PFSK-1 (cell line): ENCODE measurements around the gene CFAP61.

Experiments used
- FOXP2 ChIP-seq: optimal IDR thresholded peaks from 2 replicates; pipeline ENCODE3; 2011; ENCODE audit warnings: borderline replicate concordance, control low read depth, inconsistent platforms; ENCODE audit not compliant: insufficient read depth; ENCODE audit errors: extremely low read length, extremely low read depth
- POLR2AphosphoS5 ChIP-seq: IDR thresholded peaks from 2 replicates; pipeline ENCODE4 v1.6.1; 2012; ENCODE audit warnings: low read depth, mild to moderate bottlenecking, control low read depth, low read length, moderate library complexity
- REST ChIP-seq, 2 experiments: IDR thresholded peaks; 2 replicates each; pipeline versions ENCODE4 v1.6.1 to v1.8.0; 2011 to 2012; ENCODE audit warnings: low read depth in 2 of 2, low read length in 2 of 2, control low read depth in 1 of 2, inconsistent platforms in 1 of 2, mild to moderate bottlenecking in 1 of 2, moderate library complexity in 1 of 2; ENCODE audit not compliant: insufficient read depth in 1 of 2
- SIN3A ChIP-seq: IDR thresholded peaks from 2 replicates; pipeline ENCODE4 v1.6.1; 2012; ENCODE audit warnings: mild to moderate bottlenecking, low read length, moderate library complexity, borderline replicate concordance; ENCODE audit not compliant: insufficient read depth
- TAF1 ChIP-seq: IDR thresholded peaks from 2 replicates; pipeline ENCODE4 v1.6.1; 2012; ENCODE audit warnings: low read length, control low read depth, borderline replicate concordance; ENCODE audit not compliant: insufficient read depth

Gene CFAP61

GRCh38 chr20:20207291-20207690 lies 155.0 kb downstream of the CFAP61 start:
- TF ChIP-seq REST (IDR thresholded peaks at IDR 0.05; ENCODE audit: insufficient read depth in 1 of 2, low read depth in 2 of 2, low read length in 2 of 2) (no peak), SIN3A (no peak)

- no peak for TF ChIP-seq FOXP2
- TF ChIP-seq TAF1: no peak
- TF ChIP-seq REST (IDR thresholded peaks at IDR 0.05; ENCODE audit: insufficient read depth in 1 of 2, low read depth in 2 of 2, low read length in 2 of 2): no peak
- TF ChIP-seq POLR2AphosphoS5: no peak
- no peak for TF ChIP-seq SIN3A
These were observed 155.5 kb downstream of the CFAP61 start for GRCh38 chr20:20207872-20208271.

- no peak for TF ChIP-seq SIN3A
- TF ChIP-seq POLR2AphosphoS5: no peak
- no peak for TF ChIP-seq REST (IDR thresholded peaks at IDR 0.05; ENCODE audit: insufficient read depth in 1 of 2, low read depth in 2 of 2, low read length in 2 of 2)
- TF ChIP-seq TAF1: no peak
- no peak for TF ChIP-seq FOXP2
These were observed 157.4 kb downstream of the CFAP61 start for GRCh38 chr20:20209684-20210083.

- TF ChIP-seq TAF1 (no peak), SIN3A (no peak), POLR2AphosphoS5 (no peak), REST (IDR thresholded peaks at IDR 0.05; ENCODE audit: insufficient read depth in 1 of 2, low read depth in 2 of 2, low read length in 2 of 2) (no peak), FOXP2 (no peak)
These were observed 158.0 kb downstream of the CFAP61 start for GRCh38 chr20:20210327-20210726.

- no peak for TF ChIP-seq POLR2AphosphoS5
- no peak for TF ChIP-seq REST (IDR thresholded peaks at IDR 0.05; ENCODE audit: insufficient read depth in 1 of 2, low read depth in 2 of 2, low read length in 2 of 2)
- TF ChIP-seq TAF1: no peak
- no peak for TF ChIP-seq SIN3A
- TF ChIP-seq FOXP2: no peak
These were observed 158.6 kb downstream of the CFAP61 start for GRCh38 chr20:20210943-20211273.
